T-helper 9 cell (primary cell): ENCODE measurements around the gene C11orf97.
"Not testable (repeated sequence)": the region's sequence is repeated elsewhere in the genome, so short reads cannot be mapped to it uniquely, and the experiment has no call there.

ENCODE experiments used
- DNase-seq: peaks from one replicate; pipeline ENCODE4 v3.0.0-alpha.2; 2020

C11orf97 gene

GRCh38 chr11:94558468-94558867 is 46.2 kb downstream of the C11orf97 start:
- DNase-seq: no peak

GRCh38 chr11:94558932-94559331 is 46.7 kb downstream of the C11orf97 start:
- DNase-seq: no peak

GRCh38 chr11:94559361-94559760 is 47.1 kb downstream of the C11orf97 start:
- DNase-seq: no peak

GRCh38 chr11:94560834-94561233 is 48.6 kb downstream of the C11orf97 start:
- DNase-seq: no peak

- no peak for DNase-seq
These were observed 51.1 kb downstream of the C11orf97 start for GRCh38 chr11:94563176-94563847.

GRCh38 chr11:94563848-94564467 is 51.7 kb downstream of the C11orf97 start:
- DNase-seq: no peak

- no peak for DNase-seq
These were observed 55.0 kb downstream of the C11orf97 start, which contains the start of gene PIWIL4 for GRCh38 chr11:94567181-94567670. TSS of gene PIWIL4 (plus strand) at chr11:94567368. CDS start at chr11:94567519, 151 bp downstream.

- no peak for DNase-seq
These were observed 55.9 kb downstream of the C11orf97 start for GRCh38 chr11:94568200-94568599.

- no peak for DNase-seq
These were observed 56.5 kb downstream of the C11orf97 start for GRCh38 chr11:94568717-94569116.

GRCh38 chr11:94572975-94573374 is 60.7 kb downstream of the C11orf97 start:
- DNase-seq: not testable (repeated sequence)

- DNase-seq: no peak
These were observed 62.1 kb downstream of the C11orf97 start for GRCh38 chr11:94574193-94574961.

GRCh38 chr11:94576306-94576705 is 64.0 kb downstream of the C11orf97 start:
- no peak for DNase-seq

GRCh38 chr11:94577841-94578240 is 65.6 kb downstream of the C11orf97 start:
- no peak for DNase-seq
